Forelimb muscle (tissue), 1 donor: ENCODE data around the gene LAMTOR5. TPM values are rescaled to one million over a fixed set of nuclear protein-coding genes. Genes with fewer than 3 reads are reported as not detected.
"Not testable (repeated sequence)": the region's sequence is repeated elsewhere in the genome, so short reads cannot be mapped to it uniquely, and the experiment has no call there.

ENCODE experiments used
- DNase-seq: peaks from one replicate; pipeline ENCODE4 v3.0.0-alpha.2; 2013; ENCODE audit warnings: low read depth
- polyA plus RNA-seq: library from polyadenylated mRNA; unstranded; fragments of 120-200 nt; gene quantifications from one replicate; pipeline ENCODE4 v1.2.1, GENCODE V29; 2013; ENCODE audit not compliant: insufficient read length

The LAMTOR5 gene
- 102 TPM for polyA plus RNA-seq

DNA sequence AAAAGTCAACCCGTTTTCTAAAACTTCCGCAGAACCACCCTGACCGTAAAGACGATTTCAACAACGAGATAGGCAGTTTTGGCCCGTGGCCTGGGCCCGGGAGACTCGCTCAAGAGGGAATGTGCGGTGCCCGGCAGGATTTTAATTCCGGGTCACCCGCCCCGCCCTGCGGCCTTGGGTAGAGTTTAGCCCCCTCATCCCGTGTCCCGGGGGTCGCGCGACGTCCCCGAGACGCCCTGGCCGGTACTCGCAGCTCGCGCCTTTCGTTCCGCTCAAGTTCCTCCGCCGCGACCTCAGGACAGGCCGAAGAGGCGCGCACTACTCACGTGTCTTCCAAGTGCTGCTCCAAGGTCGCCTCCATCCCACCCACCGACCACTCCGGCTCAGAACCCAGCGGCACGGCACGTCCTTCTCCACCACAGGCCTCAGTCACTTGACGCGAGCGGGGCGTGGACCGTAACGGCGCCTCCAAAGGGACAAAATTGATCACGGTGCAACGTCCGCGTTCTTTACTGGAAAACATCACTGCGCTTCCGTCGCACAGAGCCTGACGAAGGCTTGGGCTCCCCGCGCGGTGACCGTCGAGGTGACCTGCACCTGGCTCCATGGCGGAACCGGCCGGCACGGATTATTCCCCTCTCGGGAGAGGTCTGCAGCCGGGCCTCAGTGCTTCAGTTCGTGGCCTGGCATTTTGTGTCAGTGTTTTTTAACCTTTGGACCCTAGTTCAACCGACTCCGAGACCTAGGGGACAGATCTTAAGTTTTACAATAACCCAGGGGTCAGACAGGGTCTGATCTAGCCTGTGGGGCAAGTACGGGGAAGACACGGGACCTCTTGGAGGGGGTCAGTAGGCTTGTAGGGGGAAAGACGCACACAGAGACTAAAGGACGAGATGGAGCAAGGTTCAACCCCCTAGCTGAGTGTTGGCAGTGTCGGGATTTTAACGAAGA is at the start of gene LAMTOR5:
TSS of gene LAMTOR5 (minus strand) at position 435 of the 951 bp plus-strand sequence. CDS start at position 361, 74 bp downstream.
- DNase-seq = peak; percentile 92

DNA sequence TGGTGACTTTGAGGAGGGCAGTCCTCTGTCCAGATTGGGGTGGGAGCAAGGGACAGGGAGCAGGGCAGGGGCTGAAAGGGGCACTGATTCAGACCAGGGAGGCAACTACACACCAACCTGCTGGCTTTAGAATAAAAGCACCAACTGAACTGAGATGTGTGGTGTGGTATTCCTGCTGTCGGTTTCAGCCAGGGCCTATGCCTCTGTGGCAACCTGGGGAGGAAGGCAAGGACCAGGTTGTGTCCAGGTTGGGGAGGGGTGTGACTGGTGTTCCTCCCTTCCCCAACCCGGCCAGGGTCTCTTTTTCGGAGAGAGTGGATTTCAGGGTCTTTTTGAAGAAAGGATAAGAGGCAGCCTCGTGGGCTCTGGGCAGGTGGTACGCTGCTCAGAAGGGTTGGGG is 49.7 kb upstream of the LAMTOR5 start:
- DNase-seq = no peak

DNA sequence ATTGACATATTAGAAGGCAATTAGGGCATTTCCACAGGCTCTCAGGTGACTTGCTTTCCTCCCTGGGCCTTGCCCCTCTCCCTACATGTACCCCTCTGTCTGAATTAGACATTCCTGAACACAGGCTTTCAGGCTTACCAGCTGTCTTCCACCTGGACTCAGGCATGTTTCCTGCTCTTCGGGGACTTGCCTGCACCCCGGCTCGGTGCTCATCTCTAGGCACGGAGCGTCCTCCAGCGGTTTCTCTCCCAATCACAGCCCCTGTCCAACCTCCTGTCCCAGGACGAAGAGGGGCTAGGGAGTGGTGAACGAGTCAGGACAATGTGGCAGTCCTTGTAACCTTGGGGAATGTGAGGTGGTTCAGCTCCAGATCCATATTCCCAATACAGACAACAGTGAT is 47.7 kb upstream of the LAMTOR5 start:
- DNase-seq = no peak

DNA sequence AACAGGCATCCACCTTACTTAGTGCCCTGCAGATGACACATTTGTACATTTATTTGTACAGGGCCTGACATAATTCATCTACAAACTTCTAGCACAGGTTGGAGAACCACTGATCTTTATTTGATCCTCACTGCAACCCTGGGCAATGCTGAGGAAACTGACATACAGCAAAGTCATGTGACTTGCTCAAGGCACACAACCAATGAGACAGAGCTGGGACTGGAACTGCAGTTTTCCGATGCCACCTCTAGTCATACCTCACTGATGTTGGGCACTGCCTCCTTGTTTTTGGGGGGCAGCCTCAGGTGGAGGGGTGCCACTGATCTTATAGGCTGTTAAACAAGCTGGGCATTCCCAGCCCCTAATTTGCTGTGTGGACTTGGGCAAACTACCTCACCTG is 46.8 kb upstream of the LAMTOR5 start:
- no peak for DNase-seq

DNA sequence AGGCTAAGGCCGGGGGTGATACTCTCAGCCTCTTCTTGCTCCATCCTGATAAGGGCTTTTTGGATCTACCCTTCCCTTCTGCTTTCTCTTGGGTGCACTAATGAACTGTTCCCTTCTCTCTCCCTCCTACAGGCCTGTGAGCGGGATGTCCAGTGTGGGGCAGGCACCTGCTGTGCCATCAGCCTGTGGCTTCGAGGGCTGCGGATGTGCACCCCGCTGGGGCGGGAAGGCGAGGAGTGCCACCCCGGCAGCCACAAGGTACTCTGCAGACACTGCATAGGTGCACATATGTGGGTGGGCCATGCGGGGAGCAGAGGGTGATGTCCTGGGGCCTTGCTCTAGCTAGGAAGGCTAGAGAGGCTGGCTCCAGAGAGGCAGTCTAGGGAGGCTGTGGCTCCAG is 46.3 kb upstream of the LAMTOR5 start:
- no peak for DNase-seq

DNA sequence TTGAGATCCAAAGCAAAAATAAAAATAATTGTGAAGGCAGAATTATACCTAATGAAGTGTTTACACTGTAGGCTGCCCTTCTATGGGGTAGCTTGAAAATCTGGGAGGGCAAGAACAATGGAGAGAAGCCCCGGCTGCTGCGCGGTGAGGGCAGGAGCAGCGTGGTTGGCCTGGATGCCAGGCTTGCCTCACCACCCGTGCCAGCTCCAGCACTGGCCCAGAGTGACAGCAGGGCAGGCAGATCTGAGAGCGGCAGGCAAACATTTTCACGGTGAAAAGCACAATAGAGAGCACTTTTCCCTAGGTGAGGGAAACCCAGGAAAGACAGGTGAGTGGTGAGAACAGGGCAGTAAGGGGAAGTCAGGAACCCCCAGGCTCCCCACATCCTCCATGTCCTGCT is 44.8 kb upstream of the LAMTOR5 start:
- DNase-seq = no peak

DNA sequence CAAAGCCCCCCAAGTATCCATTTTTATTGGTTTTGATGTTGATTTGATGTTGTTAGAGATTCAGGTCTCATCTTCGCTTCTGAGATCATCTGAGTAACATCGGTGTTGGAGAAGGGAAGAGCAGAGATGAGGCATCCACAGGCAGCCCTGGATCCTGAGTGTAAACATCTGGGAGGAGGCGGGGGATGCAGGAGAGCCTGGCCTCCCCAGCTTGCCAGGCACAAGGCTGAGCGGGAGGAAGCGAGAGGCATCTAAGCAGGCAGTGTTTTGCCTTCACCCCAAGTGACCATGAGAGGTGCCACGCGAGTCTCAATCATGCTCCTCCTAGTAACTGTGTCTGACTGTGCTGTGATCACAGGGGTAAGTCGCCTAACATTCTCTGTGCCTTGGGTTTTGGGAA is 43.4 kb upstream of the LAMTOR5 start, which contains the start of gene PROK1:
TSS of gene PROK1 (plus strand) at position 221 of the 400 bp plus-strand sequence. CDS start at position 289, 68 bp downstream.
- DNase-seq = no peak

DNA sequence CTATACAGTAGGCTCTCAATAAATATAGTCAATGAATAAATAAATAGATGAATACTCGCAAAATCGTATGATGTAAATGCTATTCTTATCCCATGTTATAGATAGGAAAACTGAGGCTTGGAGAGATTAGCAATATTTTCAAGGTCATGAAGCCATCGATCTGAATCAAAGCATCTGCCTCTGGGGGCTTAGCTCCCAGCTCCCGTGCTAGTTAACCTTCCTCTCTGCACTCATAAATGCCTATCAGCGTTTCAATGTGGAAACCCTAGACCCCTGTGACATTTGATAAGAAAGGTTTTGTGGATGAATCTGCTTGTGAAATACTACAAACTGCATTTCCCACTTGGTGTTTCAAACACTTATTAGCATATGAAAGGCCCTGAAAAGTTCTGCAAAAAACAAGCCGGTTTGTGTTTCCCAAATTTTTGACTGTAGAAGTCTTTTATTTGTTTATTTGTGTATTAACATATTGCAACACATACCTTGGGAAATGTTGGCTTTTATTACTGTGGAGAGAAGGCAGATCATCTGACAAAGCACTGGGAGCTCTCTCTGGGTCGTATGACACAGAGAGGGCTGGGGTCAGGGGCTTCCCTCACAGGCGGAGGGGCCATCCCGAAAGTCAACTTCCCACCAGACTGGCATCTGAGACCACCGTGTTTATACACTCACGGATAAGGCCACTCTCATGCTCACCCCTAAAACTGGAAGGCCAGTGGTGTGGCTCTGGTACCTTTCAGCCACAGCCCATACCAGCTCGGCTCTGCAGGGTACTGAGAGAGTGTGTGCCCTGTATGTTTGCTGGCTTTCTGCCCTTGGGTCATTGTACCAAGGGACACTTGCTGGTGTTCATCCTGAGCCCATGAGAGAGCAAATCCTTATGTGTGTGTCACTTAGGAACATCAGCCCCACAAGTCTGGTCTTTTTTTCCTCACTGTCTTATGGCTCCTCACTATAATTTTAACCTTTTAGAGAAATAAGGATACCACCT is 42.5 kb upstream of the LAMTOR5 start:
- DNase-seq = no peak

DNA sequence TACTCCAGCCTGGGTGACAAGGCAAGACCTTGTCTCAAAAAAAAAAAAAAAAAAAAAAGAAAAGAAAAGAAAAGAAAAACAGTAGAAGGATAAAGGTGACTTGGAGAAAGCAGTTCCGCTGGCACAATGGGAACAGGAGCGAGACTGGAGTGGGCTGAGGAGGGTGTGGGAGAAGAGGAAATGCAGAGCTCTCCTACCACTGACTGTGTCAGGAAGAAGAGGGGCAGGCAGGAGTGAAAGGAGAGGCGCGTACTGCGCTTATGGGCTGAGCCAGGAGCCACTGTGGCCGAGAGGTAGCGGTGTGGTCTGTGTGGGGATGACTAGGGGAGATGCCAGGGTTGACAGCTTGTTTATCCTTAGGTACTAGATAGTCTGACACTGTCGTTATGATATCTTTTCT is 37.1 kb upstream of the LAMTOR5 start:
- no peak for DNase-seq

DNA sequence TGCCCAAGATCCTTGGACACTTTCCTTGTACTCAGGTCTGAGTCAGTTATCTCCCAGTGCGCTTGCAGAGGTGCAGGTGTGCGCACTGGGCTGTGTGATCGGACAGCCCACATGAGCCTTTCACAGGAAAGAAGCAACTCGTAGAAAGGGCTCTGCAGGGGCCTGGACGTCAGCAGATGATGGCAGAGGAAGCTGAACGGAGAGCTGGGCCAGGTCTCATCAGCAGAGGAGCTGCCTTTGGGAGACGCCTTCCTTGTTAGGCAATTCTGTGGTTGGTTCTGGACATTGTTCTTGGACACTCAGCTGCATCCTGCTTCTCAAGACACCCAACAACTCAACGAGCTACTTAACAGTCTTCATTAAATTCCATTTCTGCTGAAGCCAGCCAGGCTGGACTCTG is 36.0 kb upstream of the LAMTOR5 start:
- DNase-seq = no peak

DNA sequence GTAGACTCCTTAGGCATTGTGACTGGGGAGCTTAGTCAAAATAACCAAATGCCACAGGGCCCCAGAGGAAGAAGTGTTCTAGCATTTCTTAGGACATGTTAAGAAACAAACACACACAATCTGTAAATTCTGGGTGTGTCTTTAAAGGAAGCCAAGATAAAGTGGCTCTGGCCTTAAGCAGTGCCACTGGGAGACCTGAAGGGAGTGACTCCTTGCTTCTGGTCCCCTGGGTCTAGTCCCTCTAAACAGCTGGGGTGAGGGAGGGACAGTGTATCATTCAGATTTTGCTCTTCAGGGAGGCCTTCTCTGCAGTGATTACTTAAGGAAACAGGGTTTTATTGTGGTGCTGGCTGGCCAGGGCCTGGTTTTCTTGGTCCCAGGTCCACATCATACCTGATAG is 34.4 kb upstream of the LAMTOR5 start:
- no peak for DNase-seq

DNA sequence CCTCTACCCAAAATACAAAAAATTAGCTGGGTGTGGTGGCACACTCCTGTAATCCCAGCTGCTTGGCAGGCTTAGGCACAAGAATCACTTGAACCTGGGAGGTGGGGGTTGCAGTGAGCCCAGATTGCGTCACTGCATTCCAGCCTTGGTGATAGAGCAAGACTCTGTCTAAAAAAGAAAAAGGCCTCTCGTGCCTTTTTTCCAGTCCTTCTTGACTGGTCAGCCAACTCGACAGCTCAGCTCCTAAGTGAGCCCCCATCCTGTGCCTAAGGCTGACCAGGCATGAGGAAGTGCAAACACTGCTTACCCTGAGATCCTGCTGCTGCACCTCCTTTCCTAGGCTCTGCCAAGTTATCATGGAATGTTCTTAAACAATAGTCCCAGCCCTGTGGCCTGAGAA is 33.4 kb upstream of the LAMTOR5 start:
- DNase-seq = no peak

DNA sequence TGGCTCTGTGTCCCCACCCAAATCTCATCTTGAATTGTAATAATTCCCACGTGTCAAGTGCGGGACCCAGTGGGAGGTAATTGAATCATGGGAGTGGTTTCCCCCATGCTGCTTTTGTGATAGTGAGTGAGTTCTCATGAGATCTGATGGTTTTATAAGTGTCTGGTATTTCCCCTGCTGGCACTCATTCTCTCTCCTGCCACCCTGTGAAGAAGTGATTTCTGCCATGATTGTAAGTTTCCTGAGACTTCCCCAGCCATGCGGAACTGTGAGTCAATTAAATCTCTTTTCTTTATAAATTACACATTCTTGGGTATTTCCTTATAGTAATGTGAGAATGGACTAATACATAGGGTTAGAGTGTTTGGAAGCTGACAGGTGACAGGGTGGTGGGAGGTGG is 32.4 kb upstream of the LAMTOR5 start:
- not testable (repeated sequence) for DNase-seq

DNA sequence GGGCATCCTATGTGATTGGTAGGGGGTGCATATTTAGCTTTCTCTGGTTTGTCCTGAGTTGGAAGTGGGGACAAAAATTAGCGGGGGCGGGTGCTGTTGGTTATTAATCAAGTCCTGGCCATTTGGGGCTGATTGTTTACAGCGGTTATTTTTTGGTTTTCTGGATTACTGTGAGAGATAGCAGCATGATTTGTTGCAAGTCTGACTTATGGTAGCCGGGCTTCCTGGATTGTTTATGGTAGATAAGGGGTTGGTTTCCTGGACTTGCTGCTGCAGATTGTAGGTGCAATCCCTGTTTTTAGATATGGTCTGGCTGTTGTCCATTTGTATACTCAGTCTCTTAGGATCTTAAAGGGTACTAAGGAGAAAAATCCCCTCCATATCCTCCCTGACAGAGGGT is 31.4 kb upstream of the LAMTOR5 start:
- DNase-seq = no peak

DNA sequence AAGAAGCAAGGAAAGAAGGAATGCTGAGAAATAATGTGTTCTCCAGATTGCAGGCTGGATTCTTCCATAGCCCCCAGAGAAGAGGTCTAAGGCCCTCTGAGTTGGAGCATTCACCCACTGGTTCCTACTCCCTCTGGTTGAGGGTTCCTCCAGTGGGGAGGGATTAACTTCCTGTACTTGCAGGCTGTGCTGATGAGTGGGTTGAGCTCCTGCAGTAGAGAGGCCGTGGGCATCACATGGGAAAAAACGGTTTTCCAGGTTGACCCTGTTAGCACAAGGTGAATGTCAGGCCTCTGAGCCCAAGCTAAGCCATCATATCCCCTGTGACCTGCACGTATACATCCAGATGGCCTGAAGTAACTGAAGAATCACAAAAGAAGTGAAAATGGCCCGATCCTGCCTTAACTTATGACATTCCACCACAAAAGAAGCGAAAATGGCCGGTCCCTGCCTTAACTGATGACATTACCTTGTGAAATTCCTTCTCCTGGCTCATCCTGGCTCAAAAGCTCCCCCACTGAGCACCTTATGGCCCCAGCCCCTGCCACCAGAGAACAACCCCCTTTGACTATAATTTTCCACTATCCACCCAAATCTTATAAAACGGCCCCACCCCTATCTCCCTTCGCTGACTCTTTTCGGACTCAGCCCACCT is 30.3 kb upstream of the LAMTOR5 start:
- DNase-seq = not testable (repeated sequence)

DNA sequence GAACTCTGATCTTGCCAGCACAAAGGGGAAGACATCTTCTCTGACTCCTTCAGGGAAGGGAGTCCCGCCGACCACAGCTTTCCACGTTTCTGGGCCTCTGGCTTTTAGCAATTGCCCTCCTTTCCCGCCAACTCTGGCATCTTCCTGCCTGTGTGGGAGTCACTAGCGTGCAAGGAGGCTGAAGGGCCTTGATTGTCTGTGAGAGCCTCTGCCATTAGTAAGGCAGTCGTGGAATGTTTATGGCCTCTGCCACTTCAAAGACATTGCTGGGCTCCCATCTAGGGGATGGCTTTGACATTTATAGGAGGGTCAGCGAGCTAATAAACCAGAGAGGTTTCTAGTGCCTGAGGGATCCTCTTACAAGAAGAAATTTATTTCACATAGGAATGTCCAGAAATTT is 29.1 kb upstream of the LAMTOR5 start:
- no peak for DNase-seq

DNA sequence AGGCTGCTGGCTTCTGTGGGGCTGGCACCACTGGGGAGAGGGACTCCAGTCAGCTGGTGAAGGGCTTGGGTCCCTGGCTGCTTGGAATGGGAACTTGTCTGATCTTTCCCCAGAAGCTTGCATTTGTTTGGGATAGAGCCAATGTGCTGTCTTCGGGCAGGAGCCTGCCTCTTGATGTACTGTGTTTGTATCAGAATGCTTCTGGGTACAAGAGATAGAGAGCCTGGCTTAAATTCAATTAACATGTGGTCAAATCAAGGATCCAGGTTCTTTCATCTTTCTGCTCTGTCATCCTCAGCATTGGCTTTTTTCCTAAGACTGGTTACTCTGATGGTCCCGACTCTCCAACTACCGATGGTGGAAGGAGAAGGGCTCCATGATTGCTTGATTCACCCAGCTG is 27.5 kb upstream of the LAMTOR5 start:
- DNase-seq = no peak

DNA sequence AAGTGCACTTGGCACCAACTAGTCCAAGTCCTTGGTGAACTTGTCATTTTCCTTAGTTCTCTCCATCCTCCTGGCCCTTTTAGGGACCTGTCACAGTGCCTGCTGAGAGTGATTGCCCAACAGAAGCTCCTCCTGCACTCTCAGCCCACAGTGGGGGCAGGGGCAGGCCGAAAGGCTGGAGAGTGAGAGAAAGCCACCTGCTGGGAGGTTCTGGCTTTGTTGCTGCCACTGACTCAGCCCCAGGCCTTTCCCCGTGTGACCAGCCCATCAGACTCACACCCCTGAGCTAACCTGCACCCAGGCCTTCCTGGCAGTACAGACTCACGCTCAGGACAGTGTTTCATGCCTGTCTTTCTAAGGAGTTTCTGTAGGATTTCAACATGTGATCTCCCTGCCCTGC is 26.3 kb upstream of the LAMTOR5 start:
- no peak for DNase-seq

DNA sequence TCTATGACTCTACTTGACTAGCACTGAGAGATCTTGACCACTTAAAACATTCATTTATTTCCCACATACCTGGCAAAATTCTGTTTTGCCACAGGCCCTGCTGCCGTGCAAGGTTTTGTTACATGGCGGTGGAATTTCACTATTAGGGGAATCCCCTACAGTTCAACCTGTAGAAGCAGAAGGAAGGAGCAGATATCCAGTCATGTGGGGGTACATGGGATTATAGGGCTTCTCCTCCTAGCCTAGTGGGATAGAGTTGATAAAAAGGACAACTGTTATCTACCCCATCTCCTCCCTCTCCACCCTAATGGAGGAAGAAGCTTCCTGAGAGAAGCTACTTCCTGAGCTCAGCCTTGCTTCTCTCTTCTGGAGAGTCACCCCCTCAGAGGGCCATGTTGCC is 25.7 kb upstream of the LAMTOR5 start:
- no peak for DNase-seq

DNA sequence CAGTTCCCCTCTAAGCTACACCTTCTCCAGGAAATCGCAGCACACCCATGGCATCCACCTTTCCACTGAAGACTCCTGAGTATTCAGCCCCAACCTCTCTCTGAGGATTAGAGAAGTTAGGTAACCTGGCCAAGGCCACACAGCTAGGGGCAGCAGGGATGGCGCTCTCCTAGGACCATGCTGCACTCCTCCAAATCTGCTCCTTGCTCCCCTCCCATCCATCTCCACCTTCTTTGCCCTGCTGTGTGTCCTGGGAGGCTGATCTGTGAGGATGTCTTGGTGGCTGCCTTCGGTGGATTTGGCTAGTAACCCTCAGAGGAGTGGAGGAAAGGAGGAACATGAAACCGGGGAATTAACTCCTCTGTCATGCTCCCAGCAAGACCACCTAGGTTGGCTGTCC is 23.4 kb upstream of the LAMTOR5 start:
- DNase-seq = no peak

DNA sequence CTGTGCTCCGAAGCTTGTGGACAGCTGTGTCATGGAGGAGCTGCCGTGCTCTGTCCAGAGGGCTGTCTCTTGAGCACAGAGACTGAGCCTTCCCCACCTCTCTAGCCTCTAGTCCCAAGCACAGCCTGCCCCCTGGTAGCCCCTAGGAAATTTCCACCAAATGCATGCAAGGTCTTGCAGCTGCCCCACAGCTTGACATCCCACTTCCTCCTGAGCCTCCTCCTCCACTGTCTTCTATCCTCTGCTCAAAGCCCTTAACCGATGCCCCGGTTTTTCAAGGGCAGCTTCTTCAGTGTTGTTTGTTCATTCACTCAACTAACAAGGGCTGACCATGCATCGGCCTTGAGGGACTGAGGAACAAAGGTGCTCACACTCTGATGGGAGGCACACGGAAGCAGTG is 22.9 kb upstream of the LAMTOR5 start:
- DNase-seq = no peak

DNA sequence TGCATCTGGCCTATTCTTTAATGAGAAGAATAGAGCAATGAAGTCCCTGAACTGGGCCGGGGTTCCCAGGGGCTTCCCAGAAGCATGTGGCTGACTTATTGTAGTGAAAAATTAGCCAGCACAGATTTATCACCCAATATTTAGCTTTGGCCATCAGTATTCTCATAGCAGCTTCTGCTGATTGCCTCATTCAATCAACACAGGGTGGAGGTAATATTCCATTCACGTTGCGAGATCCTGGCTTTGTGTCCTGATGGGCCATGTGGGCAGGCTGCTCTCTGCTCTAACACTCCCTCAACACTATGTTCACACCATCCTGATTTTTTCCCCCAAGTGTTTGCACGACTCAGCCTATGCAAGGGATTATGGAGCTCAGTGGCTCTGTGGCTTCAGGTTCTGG is 21.5 kb upstream of the LAMTOR5 start:
- DNase-seq = no peak
